Left forelimb (tissue), 1 donor: Measurements from ENCODE around the gene AFAP1.

Experiments
- DNase-seq: peaks from one replicate; pipeline ENCODE4 v3.0.0-alpha.2; 2018; ENCODE audit warnings: low spot score

AFAP1 gene

GRCh38 chr4:7968262-7968896 is 28.7 kb upstream of the AFAP1 start:
- DNase-seq = no peak

GRCh38 chr4:7967501-7968261 is 28.0 kb upstream of the AFAP1 start:
- DNase-seq = no peak

GRCh38 chr4:7967063-7967440 is 27.4 kb upstream of the AFAP1 start:
- DNase-seq = no peak

- no peak for DNase-seq
These were observed 26.8 kb upstream of the AFAP1 start for GRCh38 chr4:7966281-7967062.

GRCh38 chr4:7964890-7965662 is 25.4 kb upstream of the AFAP1 start:
- no peak for DNase-seq

GRCh38 chr4:7964459-7964858 is 24.8 kb upstream of the AFAP1 start:
- DNase-seq = no peak

- no peak for DNase-seq
These were observed 24.0 kb upstream of the AFAP1 start for GRCh38 chr4:7963691-7964090.

GRCh38 chr4:7962609-7963508 is 23.2 kb upstream of the AFAP1 start:
- no peak for DNase-seq

GRCh38 chr4:7960790-7961655 is 21.4 kb upstream of the AFAP1 start:
- DNase-seq = no peak

GRCh38 chr4:7960017-7960789 is 20.5 kb upstream of the AFAP1 start:
- no peak for DNase-seq

- no peak for DNase-seq
These were observed 19.4 kb upstream of the AFAP1 start for GRCh38 chr4:7959078-7959477.

GRCh38 chr4:7956934-7957656 is 17.4 kb upstream of the AFAP1 start:
- no peak for DNase-seq

GRCh38 chr4:7956270-7956808 is 16.7 kb upstream of the AFAP1 start:
- no peak for DNase-seq

GRCh38 chr4:7955393-7955792 is 15.7 kb upstream of the AFAP1 start:
- DNase-seq = no peak

GRCh38 chr4:7952615-7953014 is 13.0 kb upstream of the AFAP1 start:
- no peak for DNase-seq

- DNase-seq = no peak
These were observed 10.8 kb upstream of the AFAP1 start for GRCh38 chr4:7950301-7951092.

- no peak for DNase-seq
These were observed 10.1 kb upstream of the AFAP1 start for GRCh38 chr4:7949759-7950158.

GRCh38 chr4:7947927-7948326 is 8.3 kb upstream of the AFAP1 start:
- no peak for DNase-seq
